Suppressor macrophage treated with lipopolysaccharide for 4 hours (primary cell): ENCODE measurements around the gene PDE4B.
"Not testable (repeated sequence)": the region's sequence is repeated elsewhere in the genome, so short reads cannot be mapped to it uniquely, and the experiment has no call there.

Experiments
- DNase-seq: peaks from one replicate; pipeline ENCODE4 v3.0.0-alpha.2; 2020

PDE4B gene

GRCh38 chr1:66069976-66070876, 277.5 kb downstream of the PDE4B start:
- DNase-seq: no peak

- no peak for DNase-seq
These were observed 280.7 kb downstream of the PDE4B start for GRCh38 chr1:66073388-66073787.

- DNase-seq: no peak
These were observed 281.5 kb downstream of the PDE4B start for GRCh38 chr1:66074147-66074546.

GRCh38 chr1:66078412-66078811, 285.7 kb downstream of the PDE4B start:
- DNase-seq: no peak

GRCh38 chr1:66083003-66083402, 290.3 kb downstream of the PDE4B start:
- DNase-seq: no peak

- no peak for DNase-seq
These were observed 291.7 kb downstream of the PDE4B start for GRCh38 chr1:66084442-66084841.

GRCh38 chr1:66085600-66085999, 292.9 kb downstream of the PDE4B start:
- DNase-seq: no peak

- DNase-seq: no peak
These were observed 296.1 kb downstream of the PDE4B start for GRCh38 chr1:66088787-66089186.

GRCh38 chr1:66090859-66091457, 298.3 kb downstream of the PDE4B start:
- DNase-seq: no peak

GRCh38 chr1:66095190-66095589, 302.5 kb downstream of the PDE4B start:
- no peak for DNase-seq

GRCh38 chr1:66100959-66101358, 308.3 kb downstream of the PDE4B start:
- DNase-seq: not testable (repeated sequence)

GRCh38 chr1:66104076-66104475, 311.4 kb downstream of the PDE4B start:
- not testable (repeated sequence) for DNase-seq

- no peak for DNase-seq
These were observed 315.9 kb downstream of the PDE4B start for GRCh38 chr1:66108624-66109023.

- no peak for DNase-seq
These were observed 320.2 kb downstream of the PDE4B start for GRCh38 chr1:66112744-66113400.

- DNase-seq: no peak
These were observed 326.5 kb downstream of the PDE4B start for GRCh38 chr1:66119148-66119547.

- DNase-seq: no peak
These were observed 332.0 kb downstream of the PDE4B start for GRCh38 chr1:66124670-66125069.

- DNase-seq: peak; percentile 12
These were observed 335.9 kb downstream of the PDE4B start for GRCh38 chr1:66128641-66129040.

GRCh38 chr1:66132324-66132723, 339.6 kb downstream of the PDE4B start:
- no peak for DNase-seq

GRCh38 chr1:66134004-66134403, 341.3 kb downstream of the PDE4B start:
- DNase-seq: no peak

- DNase-seq: no peak
These were observed 342.5 kb downstream of the PDE4B start for GRCh38 chr1:66135161-66135560.

- DNase-seq: not testable (repeated sequence)
These were observed 343.7 kb downstream of the PDE4B start for GRCh38 chr1:66136423-66136822.

GRCh38 chr1:66137235-66137634, 344.5 kb downstream of the PDE4B start:
- peak; percentile 44 for DNase-seq

GRCh38 chr1:66138613-66139012, 345.9 kb downstream of the PDE4B start:
- no peak for DNase-seq

GRCh38 chr1:66140072-66140471, 347.4 kb downstream of the PDE4B start:
- peak; percentile 11 for DNase-seq
